WTC11 (cell line): Measurements from ENCODE around the gene S100P. TPM values are rescaled to one million over a fixed set of nuclear protein-coding genes. Genes with fewer than 3 reads are reported as not detected.

Experiments
- AR ChIP-seq: fragments of 250-450 bp; sonication (Bioruptor Pico); IDR thresholded peaks from 2 replicates; pipeline ENCODE4 v1.9.0; 2021; ENCODE audit warnings: mild to moderate bottlenecking
- ATF2 ChIP-seq: sonication (generic); formaldehyde crosslinking; IDR thresholded peaks from 2 replicates; pipeline ENCODE4 v1.8.1; 2022; ENCODE audit warnings: low read depth, missing genetic modification reagents, borderline replicate concordance
- ATF3 ChIP-seq: sonication (generic); formaldehyde crosslinking; conservative IDR thresholded peaks from 2 replicates; pipeline ENCODE4 v1.8.1; 2022; ENCODE audit warnings: mild to moderate bottlenecking, missing genetic modification reagents
- CBFB ChIP-seq: sonication (generic); formaldehyde crosslinking; IDR thresholded peaks from 2 replicates; pipeline ENCODE4 v1.8.1; 2022; ENCODE audit warnings: mild to moderate bottlenecking, low read depth, missing genetic modification reagents
- CTCF ChIP-seq: fragments of 200-600 bp; IDR thresholded peaks from 2 replicates; pipeline ENCODE4 v1.8.0; 2022; ENCODE audit warnings: antibody characterized with exemption
- ELF4 ChIP-seq: sonication (generic); formaldehyde crosslinking; IDR thresholded peaks from 2 replicates; pipeline ENCODE4 v1.8.1; 2022; ENCODE audit warnings: low read depth, mild to moderate bottlenecking, moderate library complexity, missing genetic modification reagents
- EMX1 ChIP-seq: fragments of 250-450 bp; sonication (Bioruptor Pico); IDR thresholded peaks from 2 replicates; pipeline ENCODE4 v1.8.0; 2021; ENCODE audit warnings: mild to moderate bottlenecking
- ETV6 ChIP-seq: sonication (generic); formaldehyde crosslinking; IDR thresholded peaks from 2 replicates; pipeline ENCODE4 v1.8.1; 2022; ENCODE audit warnings: mild to moderate bottlenecking, missing genetic modification reagents
- GRHL2 ChIP-seq: fragments of 250-450 bp; sonication (Bioruptor Pico); IDR thresholded peaks from 2 replicates; pipeline ENCODE4 v1.8.0; 2022; ENCODE audit warnings: mild to moderate bottlenecking, moderate library complexity; ENCODE audit not compliant: insufficient replicate concordance, severe bottlenecking
- KAT7 ChIP-seq: sonication (generic); formaldehyde crosslinking; IDR thresholded peaks from 2 replicates; pipeline ENCODE4 v1.8.1; 2023; ENCODE audit warnings: missing genetic modification reagents, mild to moderate bottlenecking, borderline replicate concordance
- MAX ChIP-seq: sonication (generic); formaldehyde crosslinking; IDR thresholded peaks from 2 replicates; pipeline ENCODE4 v1.8.0; 2022; ENCODE audit warnings: mild to moderate bottlenecking, missing genetic modification reagents
- MXD4 ChIP-seq: fragments of 250-450 bp; sonication (Bioruptor Pico); IDR thresholded peaks from 2 replicates; pipeline ENCODE4 v1.8.0; 2021; ENCODE audit warnings: mild to moderate bottlenecking, moderate library complexity, borderline replicate concordance
- NFE2L1 ChIP-seq: sonication (generic); formaldehyde crosslinking; IDR thresholded peaks from 2 replicates; pipeline ENCODE4 v1.8.1; 2023; ENCODE audit warnings: missing genetic modification reagents
- PRDM15 ChIP-seq: sonication (generic); formaldehyde crosslinking; IDR thresholded peaks from 2 replicates; pipeline ENCODE4 v1.8.0; 2022; ENCODE audit warnings: missing genetic modification reagents
- PRRX2 ChIP-seq: fragments of 250-450 bp; sonication (Bioruptor Pico); IDR thresholded peaks from 2 replicates; pipeline ENCODE4 v1.8.0; 2021; ENCODE audit warnings: mild to moderate bottlenecking
- RELA ChIP-seq: sonication (generic); formaldehyde crosslinking; IDR thresholded peaks from 2 replicates; pipeline ENCODE4 v1.8.1; 2022; ENCODE audit warnings: missing genetic modification reagents, mild to moderate bottlenecking, borderline replicate concordance
- SMAD4 ChIP-seq: sonication (generic); formaldehyde crosslinking; IDR thresholded peaks from 2 replicates; pipeline ENCODE4 v1.8.0; 2022; ENCODE audit warnings: mild to moderate bottlenecking, missing genetic modification reagents
- ZBTB43 ChIP-seq: sonication (generic); formaldehyde crosslinking; IDR thresholded peaks from 2 replicates; pipeline ENCODE4 v1.8.1; 2023; ENCODE audit warnings: mild to moderate bottlenecking, missing genetic modification reagents
- ZNF138 ChIP-seq: sonication (generic); formaldehyde crosslinking; conservative IDR thresholded peaks from 2 replicates; pipeline ENCODE4 v1.8.1; 2022; ENCODE audit warnings: mild to moderate bottlenecking, moderate library complexity, missing genetic modification reagents
- ZNF263 ChIP-seq: sonication (generic); formaldehyde crosslinking; IDR thresholded peaks from 2 replicates; pipeline ENCODE4 v1.8.1; 2022; ENCODE audit warnings: low read depth, mild to moderate bottlenecking, moderate library complexity, missing genetic modification reagents
- ZNF281 ChIP-seq: sonication (generic); formaldehyde crosslinking; IDR thresholded peaks from 2 replicates; pipeline ENCODE4 v1.8.0; 2023; ENCODE audit warnings: mild to moderate bottlenecking, missing genetic modification reagents
- ZNF512 ChIP-seq: sonication (generic); formaldehyde crosslinking; IDR thresholded peaks from 2 replicates; pipeline ENCODE4 v1.8.1; 2022; ENCODE audit warnings: missing genetic modification reagents, borderline replicate concordance
- total RNA-seq: library from RNA; stranded (reverse); gene quantifications from 3 replicates; pipeline ENCODE4 v1.2.3, GENCODE V29; 2021

Gene S100P
- total RNA-seq, 1 experiment from 2014 or later, result not detected

- no peak for TF ChIP-seq RELA (CRISPR knock-in tag)
- TF ChIP-seq ATF2 (CRISPR knock-in tag), result no peak
- TF ChIP-seq EMX1 (CRISPR knock-in tag), result no peak
- no peak for TF ChIP-seq ETV6 (CRISPR knock-in tag)
- no peak for TF ChIP-seq NFE2L1 (CRISPR knock-in tag)
- TF ChIP-seq ZNF281, result no peak
- TF ChIP-seq MXD4 (CRISPR knock-in tag), result no peak
- no peak for TF ChIP-seq ELF4 (CRISPR knock-in tag)
- TF ChIP-seq ZNF138 (CRISPR knock-in tag), result no peak
- TF ChIP-seq SMAD4 (CRISPR knock-in tag), result 0 out of 2 replicates have a peak, but pooled peaks have one; percentile 16
- TF ChIP-seq PRRX2 (CRISPR knock-in tag), result no peak
- TF ChIP-seq ZNF263 (CRISPR knock-in tag), result peak; percentile 33; the same call in 1 of the 2 replicates
- TF ChIP-seq GRHL2 (CRISPR knock-in tag), result no peak
- no peak for TF ChIP-seq KAT7 (CRISPR knock-in tag)
- no peak for TF ChIP-seq PRDM15 (CRISPR knock-in tag)
- TF ChIP-seq ATF3 (CRISPR knock-in tag), result no peak
- no peak for TF ChIP-seq ZBTB43 (CRISPR knock-in tag)
- no peak for TF ChIP-seq AR (CRISPR knock-in tag)
- TF ChIP-seq CBFB, result no peak
- no peak for TF ChIP-seq ZNF512 (CRISPR knock-in tag)
- TF ChIP-seq MAX (CRISPR knock-in tag), result peak; percentile 72
- no peak for TF ChIP-seq CTCF
Observed at GRCh38 chr4:6658597-6659075, 35.0 kb upstream of the S100P start (continued).
